ENCODE data around the gene LRRC4C.

LRRC4C gene

GRCh38 chr11:41320653-41321052 is 138.8 kb downstream of the LRRC4C start:
- DNase-seq: no peak

GRCh38 chr11:41320238-41320637 is 139.2 kb downstream of the LRRC4C start:
- DNase-seq: no peak

- DNase-seq: no peak
Measured at GRCh38 chr11:41319434-41319833, 140.0 kb downstream of the LRRC4C start.

- DNase-seq: no peak
Measured at GRCh38 chr11:41316751-41317150, 142.7 kb downstream of the LRRC4C start.

GRCh38 chr11:41313226-41313625 is 146.2 kb downstream of the LRRC4C start:
- no peak for DNase-seq

GRCh38 chr11:41309716-41310115 is 149.7 kb downstream of the LRRC4C start:
- DNase-seq: no peak

GRCh38 chr11:41309111-41309522 is 150.3 kb downstream of the LRRC4C start:
- no peak for DNase-seq

- DNase-seq: no peak
Measured at GRCh38 chr11:41308286-41308685, 151.2 kb downstream of the LRRC4C start.

- no peak for DNase-seq
Measured at GRCh38 chr11:41307296-41308080, 152.0 kb downstream of the LRRC4C start.

- DNase-seq: no peak
Measured at GRCh38 chr11:41306431-41306830, 153.0 kb downstream of the LRRC4C start.

- DNase-seq: no peak
Measured at GRCh38 chr11:41301023-41301422, 158.4 kb downstream of the LRRC4C start.

- no peak for DNase-seq
Measured at GRCh38 chr11:41289408-41289807, 170.0 kb downstream of the LRRC4C start.

- DNase-seq: no peak
Measured at GRCh38 chr11:41286751-41287150, 172.7 kb downstream of the LRRC4C start.

GRCh38 chr11:41284354-41284753 is 175.1 kb downstream of the LRRC4C start:
- no peak for DNase-seq

- DNase-seq: no peak
Measured at GRCh38 chr11:41283191-41283930, 176.1 kb downstream of the LRRC4C start.

GRCh38 chr11:41282395-41282794 is 177.1 kb downstream of the LRRC4C start:
- peak; percentile 54 for DNase-seq

GRCh38 chr11:41281131-41281742 is 178.2 kb downstream of the LRRC4C start:
- DNase-seq: no peak

GRCh38 chr11:41274831-41275230 is 184.6 kb downstream of the LRRC4C start:
- no peak for DNase-seq

GRCh38 chr11:41273908-41274307 is 185.5 kb downstream of the LRRC4C start:
- no peak for DNase-seq

- no peak for DNase-seq
Measured at GRCh38 chr11:41267451-41267850, 192.0 kb downstream of the LRRC4C start.

- DNase-seq: no peak
Measured at GRCh38 chr11:41256041-41256440, 203.4 kb downstream of the LRRC4C start.

GRCh38 chr11:41254966-41255365 is 204.5 kb downstream of the LRRC4C start:
- DNase-seq: no peak

- DNase-seq: no peak
Measured at GRCh38 chr11:41250408-41250935, 209.0 kb downstream of the LRRC4C start.

GRCh38 chr11:41247621-41248020 is 211.8 kb downstream of the LRRC4C start:
- DNase-seq: no peak

All from right forelimb (tissue), 1 donor.